ENCODE data around the gene IGSF9.

IGSF9 gene

DNA sequence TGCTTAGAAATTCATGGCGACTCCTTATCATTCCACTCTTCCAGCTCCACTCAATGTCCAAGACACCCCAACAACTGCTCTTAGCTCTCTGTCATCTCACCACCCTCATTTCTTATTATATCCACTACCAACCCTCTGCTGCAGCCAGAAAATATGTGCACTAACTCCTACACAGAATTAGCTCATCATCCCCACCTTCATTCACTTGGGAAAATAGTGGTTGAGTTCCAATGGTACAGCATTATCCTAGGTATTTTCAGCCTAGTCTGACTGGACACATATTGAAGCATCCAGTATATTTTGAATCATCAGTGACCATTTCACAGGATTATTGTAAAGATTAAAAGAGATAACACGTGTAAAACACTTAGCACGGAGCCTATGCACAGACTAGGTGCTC, 66.3 kb downstream of the IGSF9 start:
- DNase-seq (ENCODE audit: low spot score in 2 of 2) (no peak), ATAC-seq (no peak)
- Mint-ChIP-seq H3K36me3 (no peaks in the 10 kb centered on the region), H3K27ac (no peak overlapping the region), H3K4me3 (no peak overlapping the region), H3K4me1 (no peaks in the 10 kb centered on the region), H3K9me3 (no peaks in the 10 kb centered on the region)

DNA sequence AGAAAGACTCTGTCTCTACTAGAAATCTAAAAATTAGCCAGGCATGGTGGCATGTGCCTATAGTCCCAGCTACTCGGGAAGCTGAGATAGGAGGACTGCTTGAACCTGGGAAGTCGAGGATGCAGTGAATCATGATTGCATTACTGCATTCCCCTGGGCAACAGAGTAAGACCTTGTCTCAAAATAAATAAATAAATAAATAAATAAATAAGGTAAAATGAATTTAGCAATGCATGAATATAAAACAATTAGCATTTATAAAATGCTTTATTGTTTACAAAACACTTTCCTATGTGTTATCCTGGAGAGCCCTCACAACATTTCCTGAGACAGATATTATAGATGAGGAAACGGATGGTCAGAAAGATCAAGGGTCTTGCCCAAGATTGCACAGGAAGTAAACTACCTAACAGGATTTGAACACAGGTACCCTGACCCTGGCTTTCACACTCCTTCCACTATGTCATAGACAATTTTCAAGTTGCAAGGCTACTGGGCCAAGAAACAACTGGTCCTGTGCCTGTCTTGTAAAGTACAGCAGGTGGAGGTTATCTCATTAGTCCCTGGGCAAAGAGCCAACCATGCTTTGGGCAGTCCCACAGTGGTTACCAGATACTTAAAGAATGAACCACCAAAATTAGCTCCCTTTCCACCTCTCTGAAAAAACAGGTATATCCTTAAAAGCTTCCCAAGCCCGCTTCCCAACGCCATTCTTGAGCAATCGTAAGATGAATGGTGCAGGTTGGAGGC, 67.5 kb downstream of the IGSF9 start:
- Mint-ChIP-seq H3K4me1 (no peaks in the 10 kb centered on the region), H3K4me3 (no peak overlapping the region), H3K9me3 (no peaks in the 10 kb centered on the region), H3K36me3 (peaks cover 4% of the 10 kb centered on the region), H3K27ac (no peak overlapping the region)
- no peak for ATAC-seq
- no peak for DNase-seq (ENCODE audit: low spot score in 2 of 2)

Measured in stimulated activated effector memory CD8-positive, alpha-beta T cell treated with anti-CD3 and anti-CD28 coated beads, Interleukin-12 subunit alpha, Interleukin-12 subunit beta, amount 100 ng/mL, for 72 hours (primary cell).